HL-60 (cell line): ENCODE data around the gene CHP2.

Experiments
- DNase-seq, 2 experiments: peaks; one replicate each; pipeline ENCODE4 v3.0.0-alpha.2; 2010 to 2020; ENCODE audit warnings: low read depth in 1 of 2, low spot score in 1 of 2
- H3K27ac ChIP-seq: fragments of 250-450 bp; sonication (Bioruptor Pico); replicated peaks from 2 replicates; pipeline ENCODE4 v1.5.1; 2020; ENCODE audit warnings: mild to moderate bottlenecking, moderate library complexity
- H3K27me3 ChIP-seq: fragments of 250-450 bp; sonication (Bioruptor Pico); 2 replicates; pipeline ENCODE4 v1.5.1; 2021; ENCODE audit warnings: mild to moderate bottlenecking, moderate library complexity; ENCODE audit not compliant: insufficient read depth, poor library complexity, severe bottlenecking
- H3K4me3 ChIP-seq: replicated peaks from 2 replicates; pipeline ENCODE4 v1.5.1; 2011; ENCODE audit warnings: mild to moderate bottlenecking, control low read depth, low read length; ENCODE audit not compliant: insufficient read depth
- GABPA ChIP-seq: IDR thresholded peaks from 2 replicates; pipeline ENCODE4 v1.6.1; 2012; ENCODE audit warnings: low read depth
- POLR2AphosphoS5 ChIP-seq: IDR thresholded peaks from 2 replicates; pipeline ENCODE4 v1.6.1; 2012; ENCODE audit warnings: low read depth
- SPI1 ChIP-seq: IDR thresholded peaks from 2 replicates; pipeline ENCODE4 v1.6.1; 2012; ENCODE audit warnings: low read depth, mild to moderate bottlenecking, borderline replicate concordance
- long read RNA-seq: library from polyadenylated mRNA; unstranded; transcript quantifications from one replicate; pipeline ENCODE4 v2.0.0, GENCODE V29; 2020
- TF ChIP-seq, protein P1 (sequence below): IDR thresholded peaks from one replicate; pipeline ENCODE4 v1.5.1; 2011; ENCODE audit warnings: low read length, control low read depth, inconsistent platforms; ENCODE audit not compliant: insufficient read depth
- TF ChIP-seq, protein P2 (sequence below): IDR thresholded peaks from 2 replicates; pipeline ENCODE4 v1.6.1; 2012; ENCODE audit warnings: low read depth; ENCODE audit not compliant: insufficient replicate concordance

Gene CHP2
- long read RNA-seq: 0 reads

DNA sequence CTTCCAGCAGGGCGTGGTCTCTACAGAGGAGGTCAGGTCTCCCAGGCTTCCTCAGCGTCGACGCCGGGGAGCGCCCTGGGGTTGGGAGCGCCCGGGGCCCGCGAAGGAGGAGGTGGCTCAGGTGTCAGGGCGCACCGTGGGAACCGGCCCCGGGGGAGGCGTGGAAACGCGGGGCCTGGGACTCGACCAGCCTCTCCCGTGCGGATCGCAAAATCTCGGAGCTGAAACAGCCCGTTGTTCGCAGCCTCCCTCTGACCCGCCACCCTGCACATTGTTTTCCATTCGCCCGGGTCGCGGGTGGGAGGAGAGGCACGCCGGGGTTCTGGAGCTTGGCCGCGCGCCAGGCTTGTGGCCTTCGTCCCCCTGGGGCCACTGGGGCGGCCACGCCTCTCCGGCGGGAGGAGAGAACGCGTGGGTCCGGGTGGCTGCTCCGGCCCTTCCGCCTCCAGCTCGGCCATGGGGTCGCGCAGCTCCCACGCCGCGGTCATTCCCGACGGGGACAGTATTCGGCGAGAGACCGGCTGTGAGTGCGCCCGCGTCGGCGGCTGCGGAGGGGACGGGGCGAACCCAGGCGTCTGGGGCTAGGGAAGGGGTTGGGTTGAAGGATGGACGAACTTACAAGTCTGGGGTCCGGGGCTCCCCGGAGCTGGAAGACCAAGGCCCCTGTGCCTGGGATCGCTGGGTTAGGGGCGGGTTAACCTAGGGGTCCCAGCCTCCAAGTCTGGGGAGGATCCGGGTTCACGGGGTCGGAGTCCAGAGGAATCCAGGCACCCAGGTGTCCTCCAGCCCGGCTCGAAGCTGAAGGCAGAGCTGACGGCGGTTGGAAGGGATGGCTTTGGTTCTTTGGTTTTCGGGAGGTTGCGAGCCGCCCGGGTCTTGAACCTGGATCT, at the start of gene CHP2:
CHP2 (plus strand) TSS at position 433 of the 890 bp plus-strand sequence; CDS start at position 457, 24 bp downstream.
- Histone ChIP-seq H3K27ac (no peak within 1 kb of the TSS), H3K27me3 (peaks cover 25% of the 10 kb centered on the region), H3K4me3 (no peak within 1 kb of the TSS)
- DNase-seq: no peak
- TF ChIP-seq, protein P1, sequence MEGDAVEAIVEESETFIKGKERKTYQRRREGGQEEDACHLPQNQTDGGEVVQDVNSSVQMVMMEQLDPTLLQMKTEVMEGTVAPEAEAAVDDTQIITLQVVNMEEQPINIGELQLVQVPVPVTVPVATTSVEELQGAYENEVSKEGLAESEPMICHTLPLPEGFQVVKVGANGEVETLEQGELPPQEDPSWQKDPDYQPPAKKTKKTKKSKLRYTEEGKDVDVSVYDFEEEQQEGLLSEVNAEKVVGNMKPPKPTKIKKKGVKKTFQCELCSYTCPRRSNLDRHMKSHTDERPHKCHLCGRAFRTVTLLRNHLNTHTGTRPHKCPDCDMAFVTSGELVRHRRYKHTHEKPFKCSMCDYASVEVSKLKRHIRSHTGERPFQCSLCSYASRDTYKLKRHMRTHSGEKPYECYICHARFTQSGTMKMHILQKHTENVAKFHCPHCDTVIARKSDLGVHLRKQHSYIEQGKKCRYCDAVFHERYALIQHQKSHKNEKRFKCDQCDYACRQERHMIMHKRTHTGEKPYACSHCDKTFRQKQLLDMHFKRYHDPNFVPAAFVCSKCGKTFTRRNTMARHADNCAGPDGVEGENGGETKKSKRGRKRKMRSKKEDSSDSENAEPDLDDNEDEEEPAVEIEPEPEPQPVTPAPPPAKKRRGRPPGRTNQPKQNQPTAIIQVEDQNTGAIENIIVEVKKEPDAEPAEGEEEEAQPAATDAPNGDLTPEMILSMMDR: no peak
- TF ChIP-seq GABPA (no peak), POLR2AphosphoS5 (no peak), SPI1 (no peak)
- TF ChIP-seq, protein P2, sequence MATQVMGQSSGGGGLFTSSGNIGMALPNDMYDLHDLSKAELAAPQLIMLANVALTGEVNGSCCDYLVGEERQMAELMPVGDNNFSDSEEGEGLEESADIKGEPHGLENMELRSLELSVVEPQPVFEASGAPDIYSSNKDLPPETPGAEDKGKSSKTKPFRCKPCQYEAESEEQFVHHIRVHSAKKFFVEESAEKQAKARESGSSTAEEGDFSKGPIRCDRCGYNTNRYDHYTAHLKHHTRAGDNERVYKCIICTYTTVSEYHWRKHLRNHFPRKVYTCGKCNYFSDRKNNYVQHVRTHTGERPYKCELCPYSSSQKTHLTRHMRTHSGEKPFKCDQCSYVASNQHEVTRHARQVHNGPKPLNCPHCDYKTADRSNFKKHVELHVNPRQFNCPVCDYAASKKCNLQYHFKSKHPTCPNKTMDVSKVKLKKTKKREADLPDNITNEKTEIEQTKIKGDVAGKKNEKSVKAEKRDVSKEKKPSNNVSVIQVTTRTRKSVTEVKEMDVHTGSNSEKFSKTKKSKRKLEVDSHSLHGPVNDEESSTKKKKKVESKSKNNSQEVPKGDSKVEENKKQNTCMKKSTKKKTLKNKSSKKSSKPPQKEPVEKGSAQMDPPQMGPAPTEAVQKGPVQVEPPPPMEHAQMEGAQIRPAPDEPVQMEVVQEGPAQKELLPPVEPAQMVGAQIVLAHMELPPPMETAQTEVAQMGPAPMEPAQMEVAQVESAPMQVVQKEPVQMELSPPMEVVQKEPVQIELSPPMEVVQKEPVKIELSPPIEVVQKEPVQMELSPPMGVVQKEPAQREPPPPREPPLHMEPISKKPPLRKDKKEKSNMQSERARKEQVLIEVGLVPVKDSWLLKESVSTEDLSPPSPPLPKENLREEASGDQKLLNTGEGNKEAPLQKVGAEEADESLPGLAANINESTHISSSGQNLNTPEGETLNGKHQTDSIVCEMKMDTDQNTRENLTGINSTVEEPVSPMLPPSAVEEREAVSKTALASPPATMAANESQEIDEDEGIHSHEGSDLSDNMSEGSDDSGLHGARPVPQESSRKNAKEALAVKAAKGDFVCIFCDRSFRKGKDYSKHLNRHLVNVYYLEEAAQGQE: no peak

DNA sequence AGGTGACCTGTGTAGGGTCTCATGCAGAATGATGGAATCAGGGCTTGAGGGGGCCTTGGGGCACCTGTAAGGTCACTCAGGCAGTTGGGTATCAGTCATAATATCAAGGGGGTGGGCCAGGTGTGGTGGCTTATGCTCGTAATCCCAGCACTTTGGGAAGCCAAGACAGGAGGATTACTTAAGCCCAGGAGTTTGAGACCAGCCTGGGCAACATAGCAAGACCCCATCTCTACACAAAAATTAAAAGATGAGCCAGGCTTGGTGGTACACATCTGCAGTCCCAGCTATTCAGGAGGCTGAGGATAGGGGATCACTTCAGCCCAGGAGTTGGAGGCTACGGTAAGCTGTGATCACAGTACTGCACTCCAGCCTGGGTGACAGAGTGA, 49.3 kb upstream of the CHP2 start:
- H3K4me3 ChIP-seq: no peak overlapping the region
- no peaks in the 10 kb centered on the region for H3K27me3 ChIP-seq
- TF ChIP-seq POLR2AphosphoS5: no peak
- no peak for TF ChIP-seq SPI1
- TF ChIP-seq GABPA: no peak
- TF ChIP-seq, protein P1: no peak
- TF ChIP-seq, protein P2: no peak
- no peak overlapping the region for H3K27ac ChIP-seq
- no peak for DNase-seq

DNA sequence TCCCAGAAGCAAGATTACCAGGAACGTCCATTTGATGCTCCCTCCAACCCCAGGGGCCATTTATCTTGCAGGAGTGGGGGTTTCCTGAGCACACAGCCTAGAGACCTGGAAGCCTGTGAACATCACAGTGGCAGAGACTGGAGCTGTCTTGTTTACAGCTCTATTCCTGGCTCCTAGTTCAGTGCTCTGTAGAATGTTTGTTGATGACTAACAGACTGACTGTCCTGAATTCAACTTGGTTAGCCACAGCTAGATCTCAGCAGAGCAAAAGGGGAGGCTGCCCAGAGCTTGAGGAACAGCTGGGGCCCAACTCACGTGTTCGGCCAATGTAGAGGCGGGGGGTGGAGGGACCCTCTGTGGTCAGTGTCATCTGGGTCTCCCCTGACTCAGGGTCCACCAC, 48.4 kb upstream of the CHP2 start:
- no peak for DNase-seq
- H3K27ac ChIP-seq: no peak overlapping the region
- no peak overlapping the region for H3K4me3 ChIP-seq
- no peaks in the 10 kb centered on the region for H3K27me3 ChIP-seq
- TF ChIP-seq, protein P1: no peak
- TF ChIP-seq GABPA (no peak), POLR2AphosphoS5 (no peak), SPI1 (no peak)
- TF ChIP-seq, protein P2: no peak
